Stimulated activated CD8-positive, alpha-beta memory T cell treated with anti-CD3 and anti-CD28 coated beads, Interleukin-2, amount 100 ng/mL, for 1 hour (primary cell): ENCODE data around the gene EXOC4.
"Not testable (repeated sequence)": the region's sequence is repeated elsewhere in the genome, so short reads cannot be mapped to it uniquely, and the experiment has no call there.

Source experiments
- DNase-seq, 2 donors: peaks; one replicate each; pipeline ENCODE4 v3.0.0-alpha.2; 2020; ENCODE audit warnings: low read depth in 2 of 2

Gene EXOC4

DNA sequence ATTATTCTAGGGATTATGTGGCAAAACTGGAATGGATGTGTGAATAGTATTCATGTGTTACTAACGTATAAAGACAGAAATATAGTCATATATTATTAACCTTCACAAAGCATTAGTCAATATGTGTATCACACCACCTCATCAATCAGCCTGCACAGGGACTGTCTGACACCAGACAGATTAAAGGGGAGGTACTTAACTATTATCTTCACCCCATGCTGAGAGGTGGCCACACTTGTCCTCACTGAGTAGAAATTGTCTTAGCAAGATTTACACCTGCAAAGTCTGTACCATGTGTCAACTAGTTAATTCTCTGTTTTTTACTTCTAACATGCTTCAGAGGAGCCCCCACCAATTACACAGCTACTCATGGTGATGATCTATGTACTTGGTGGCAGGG is 727.9 kb downstream of the EXOC4 start:
- no peak for DNase-seq

DNA sequence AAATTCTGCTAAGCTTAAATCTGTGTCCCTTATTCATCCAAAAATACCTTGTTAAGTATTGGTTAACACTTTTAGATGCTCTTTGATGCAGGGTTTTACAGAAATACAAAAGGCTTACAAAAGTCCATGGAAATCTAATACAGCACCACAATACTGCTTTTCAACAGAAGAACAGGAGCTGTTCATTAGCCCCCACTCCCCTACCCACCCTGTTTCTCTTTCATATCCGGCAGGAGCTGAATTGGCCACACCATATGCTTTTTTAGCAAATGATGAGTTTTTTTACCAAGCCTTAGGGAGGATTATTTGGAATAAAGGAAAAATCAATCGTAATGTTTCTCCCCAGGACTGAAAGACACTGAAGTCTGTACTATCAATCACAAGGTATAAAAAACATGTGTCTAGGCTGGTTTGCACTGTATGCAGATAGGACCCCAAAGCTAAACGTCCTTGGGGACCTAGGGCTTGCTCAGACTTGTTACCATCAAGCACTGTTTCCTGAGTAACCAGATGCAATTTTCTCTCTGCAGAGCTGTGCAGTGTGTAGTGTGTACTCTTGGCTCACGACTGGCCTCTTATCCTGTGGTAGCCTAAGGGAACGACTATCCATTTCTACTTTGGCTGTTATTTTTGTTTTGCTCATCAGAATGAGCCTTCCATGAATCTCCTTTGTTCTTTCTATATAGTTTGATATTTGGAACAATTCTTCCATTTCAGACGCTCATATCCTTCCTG is 731.0 kb downstream of the EXOC4 start:
- DNase-seq = no peak

DNA sequence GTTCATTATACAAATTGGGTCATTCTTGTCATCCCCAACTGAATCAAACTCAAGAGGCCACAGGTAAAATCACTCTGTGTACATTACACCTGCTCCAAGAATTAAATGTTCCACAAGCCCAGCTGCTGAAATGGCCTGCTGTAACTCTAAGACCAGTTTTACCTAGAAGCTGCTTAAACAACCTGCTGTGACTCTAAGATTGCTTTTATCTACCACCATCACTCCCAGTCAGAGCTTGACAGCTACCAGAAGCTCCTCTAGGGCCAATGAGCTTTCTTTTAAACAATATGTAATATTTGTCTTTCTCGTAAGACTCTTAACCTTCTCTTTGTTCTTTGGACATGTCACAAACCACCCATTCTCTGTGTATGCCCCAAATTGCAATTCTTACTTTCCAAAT is 732.4 kb downstream of the EXOC4 start:
- no peak for DNase-seq

DNA sequence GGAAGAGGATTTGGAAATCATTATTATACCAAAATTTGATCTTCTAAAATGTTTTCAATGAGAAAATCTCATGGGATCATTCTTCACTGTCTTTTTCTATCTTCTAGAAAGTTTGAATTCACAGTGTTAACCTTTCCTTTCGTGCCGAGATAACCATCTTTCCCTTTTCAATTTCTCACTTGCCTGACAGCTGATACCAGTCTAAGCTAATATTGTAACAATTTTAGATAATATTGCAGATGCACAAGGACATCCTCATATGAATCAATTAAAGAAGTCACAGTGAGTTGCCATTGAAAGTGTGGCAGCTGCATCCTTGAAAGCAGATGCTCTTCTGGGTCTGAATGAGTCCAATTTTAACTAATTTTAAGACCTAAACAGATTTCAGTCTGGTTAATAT is 734.7 kb downstream of the EXOC4 start:
- DNase-seq = no peak

DNA sequence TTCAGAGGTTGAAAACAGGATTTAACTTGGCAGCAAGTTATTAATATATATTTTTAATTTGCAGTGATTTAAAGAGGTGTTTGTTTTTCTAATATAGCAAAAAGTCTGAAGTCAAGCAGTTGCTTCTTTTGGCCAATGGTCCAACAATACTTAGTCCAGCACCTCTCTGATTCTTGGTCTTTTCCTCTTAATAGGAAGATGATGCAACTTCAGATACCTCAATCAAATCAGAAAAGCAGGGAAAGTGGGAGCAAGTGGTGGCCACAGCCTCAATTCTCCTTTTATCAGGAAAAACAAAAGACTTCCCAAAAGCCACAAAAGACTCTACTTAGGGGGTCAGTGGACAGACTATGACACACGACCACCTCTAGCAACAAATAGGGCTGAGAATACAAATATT is 740.7 kb downstream of the EXOC4 start:
- DNase-seq = no peak

DNA sequence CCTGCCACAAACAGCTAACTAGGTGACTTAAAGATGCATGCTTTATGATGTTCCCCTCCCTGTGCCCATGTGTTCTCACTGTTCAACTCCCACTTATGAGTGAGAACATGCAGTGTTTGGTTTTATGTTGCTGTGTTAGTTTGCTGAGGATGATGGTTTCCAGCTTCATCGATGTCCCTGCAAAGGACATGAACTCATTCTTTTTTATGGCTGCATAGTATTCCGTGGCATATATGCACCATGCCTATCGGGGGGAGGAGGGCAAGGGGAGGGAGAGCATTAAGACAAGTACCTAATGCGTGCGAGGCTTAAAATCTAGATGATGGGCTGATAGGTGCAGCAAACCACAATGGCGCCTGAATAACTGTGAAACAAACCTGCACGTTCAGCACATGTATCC is 741.2 kb downstream of the EXOC4 start:
- DNase-seq = not testable (repeated sequence)

DNA sequence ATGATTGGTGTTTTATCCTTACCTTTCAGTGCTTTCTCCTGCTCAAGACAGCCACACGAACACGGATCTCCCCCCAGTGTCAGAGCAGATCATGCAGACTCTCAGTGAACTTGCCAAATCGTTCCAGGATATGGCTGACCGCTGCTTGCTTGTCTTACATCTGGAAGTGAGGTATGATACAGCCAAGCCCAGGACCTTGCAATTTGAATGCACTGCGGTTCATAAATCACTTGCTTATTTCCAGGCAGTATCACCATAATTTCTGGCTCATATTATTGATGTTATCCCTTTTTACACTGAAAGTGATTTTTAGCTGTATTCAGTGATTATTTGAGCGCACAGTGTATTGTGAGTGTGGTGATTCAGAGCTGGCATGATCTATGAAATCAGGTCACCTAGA is 744.6 kb downstream of the EXOC4 start:
- DNase-seq = no peak

DNA sequence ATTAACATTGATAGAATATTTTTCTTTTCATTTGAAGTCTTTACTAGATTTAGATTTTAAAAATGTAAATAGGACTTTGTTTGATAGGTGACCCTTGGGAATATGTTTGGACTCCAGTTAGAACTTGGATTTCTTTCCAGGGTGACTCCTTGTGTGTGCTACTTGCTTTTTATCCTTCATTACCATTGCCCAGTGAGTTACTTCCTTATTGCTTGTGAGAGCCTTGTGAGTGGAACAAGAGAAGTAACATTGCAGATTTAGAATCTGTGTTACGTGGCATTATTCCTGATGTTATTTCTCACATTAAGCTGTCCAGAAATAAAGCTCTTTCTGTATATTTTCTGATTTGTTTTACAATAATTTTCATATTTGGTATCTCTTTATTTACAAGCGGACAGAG is 746.3 kb downstream of the EXOC4 start:
- no peak for DNase-seq

DNA sequence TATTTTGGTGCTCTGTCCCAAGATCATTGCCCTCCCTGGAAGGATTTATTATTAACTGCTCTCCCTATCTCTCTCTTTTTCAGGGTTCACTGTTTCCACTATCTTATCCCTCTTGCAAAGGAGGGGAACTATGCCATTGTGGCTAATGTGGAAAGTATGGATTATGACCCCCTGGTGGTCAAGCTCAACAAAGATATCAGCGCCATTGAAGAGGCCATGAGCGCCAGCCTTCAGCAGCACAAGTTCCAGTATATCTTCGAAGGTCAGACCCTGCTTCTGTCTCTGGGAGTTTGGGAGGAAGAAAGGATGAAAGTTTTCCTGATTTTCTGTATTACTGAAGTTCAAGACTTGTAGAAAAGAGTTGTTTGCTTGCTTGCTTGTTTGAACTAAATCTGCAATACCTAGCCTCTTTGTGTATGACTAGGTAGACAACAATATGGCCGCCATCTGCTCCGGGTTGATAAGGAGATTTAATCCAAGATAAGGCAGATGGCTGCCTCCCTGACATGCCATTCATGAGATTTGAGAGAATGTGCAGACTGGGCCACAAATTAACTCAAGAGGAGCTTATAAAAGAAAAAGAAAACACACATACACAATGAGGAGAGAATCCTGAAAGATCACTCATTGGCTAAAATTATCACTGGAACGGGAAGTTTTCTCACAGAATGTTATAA is 752.1 kb downstream of the EXOC4 start:
- no peak for DNase-seq

DNA sequence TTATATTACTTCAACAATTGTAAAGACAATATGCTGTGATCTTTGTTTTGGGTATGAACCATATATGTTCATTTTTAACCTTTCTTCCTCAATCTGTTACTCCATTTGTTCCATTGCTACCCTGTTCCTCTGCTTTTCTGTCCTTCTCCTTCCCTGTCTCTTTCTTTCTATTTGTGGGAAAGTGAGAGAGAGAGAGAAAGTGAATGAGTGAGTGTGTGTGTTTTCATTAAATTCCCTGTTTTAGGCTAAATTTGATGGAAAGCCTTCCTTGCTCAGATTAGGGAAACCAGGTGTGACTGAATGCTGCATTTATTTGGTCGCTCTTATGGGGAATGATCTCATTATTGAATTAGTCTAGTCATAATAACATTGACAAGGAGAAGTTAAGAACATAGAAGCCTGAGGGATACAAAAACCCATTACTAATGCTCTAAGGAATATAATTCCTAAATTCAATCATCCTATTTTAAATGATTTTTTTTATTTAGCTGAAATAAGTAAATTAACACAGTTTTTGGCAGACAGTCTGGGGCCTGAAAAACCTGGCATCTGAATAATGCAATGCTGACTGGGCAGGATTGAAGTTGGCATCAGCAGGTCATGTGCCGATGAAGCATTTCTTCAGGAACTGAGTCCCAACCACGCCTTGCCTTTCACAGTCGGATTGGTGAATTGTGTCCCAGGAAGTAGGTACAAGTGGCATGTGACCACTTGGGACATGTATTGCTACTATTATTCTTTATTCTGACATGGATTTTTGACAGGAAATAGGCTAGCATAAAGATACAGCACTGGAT is 756.6 kb downstream of the EXOC4 start:
- no peak for DNase-seq

DNA sequence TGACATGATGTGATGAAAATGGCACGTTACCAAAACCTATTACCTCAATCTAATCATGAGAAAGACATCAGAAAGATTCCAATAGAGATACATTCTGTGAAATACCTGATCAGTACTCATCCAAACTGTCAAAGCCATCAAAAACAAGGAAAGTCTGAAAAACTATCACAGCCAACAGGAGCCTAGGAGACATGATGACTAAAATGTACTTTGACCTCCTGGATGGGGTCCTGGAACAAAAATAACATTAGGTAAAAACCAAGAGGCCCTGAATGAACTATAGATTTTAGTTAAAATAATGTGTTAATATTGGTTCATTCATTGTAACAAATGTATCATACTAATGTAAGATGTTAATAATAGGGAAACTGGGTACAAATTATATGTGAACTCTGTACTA is 760.4 kb downstream of the EXOC4 start:
- no peak for DNase-seq

DNA sequence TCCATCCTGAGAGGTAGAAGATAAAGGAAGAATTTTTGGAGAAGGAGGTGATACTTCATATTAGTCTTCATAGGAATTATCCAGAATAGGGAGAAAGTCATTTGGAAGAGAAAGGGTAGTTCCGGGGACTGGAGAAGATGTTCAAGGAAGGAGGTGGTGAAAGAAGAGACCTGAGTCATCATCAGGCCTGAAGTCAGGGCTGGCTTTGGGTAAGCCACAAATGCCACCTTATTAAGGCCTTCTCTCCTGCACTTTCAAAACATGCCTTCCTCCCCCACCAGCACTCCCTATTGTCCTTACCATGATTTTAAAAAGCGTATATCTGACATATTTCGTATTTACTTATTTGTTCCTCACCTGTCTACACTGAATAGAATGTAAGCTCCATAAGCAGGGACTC is 762.1 kb downstream of the EXOC4 start:
- no peak for DNase-seq

DNA sequence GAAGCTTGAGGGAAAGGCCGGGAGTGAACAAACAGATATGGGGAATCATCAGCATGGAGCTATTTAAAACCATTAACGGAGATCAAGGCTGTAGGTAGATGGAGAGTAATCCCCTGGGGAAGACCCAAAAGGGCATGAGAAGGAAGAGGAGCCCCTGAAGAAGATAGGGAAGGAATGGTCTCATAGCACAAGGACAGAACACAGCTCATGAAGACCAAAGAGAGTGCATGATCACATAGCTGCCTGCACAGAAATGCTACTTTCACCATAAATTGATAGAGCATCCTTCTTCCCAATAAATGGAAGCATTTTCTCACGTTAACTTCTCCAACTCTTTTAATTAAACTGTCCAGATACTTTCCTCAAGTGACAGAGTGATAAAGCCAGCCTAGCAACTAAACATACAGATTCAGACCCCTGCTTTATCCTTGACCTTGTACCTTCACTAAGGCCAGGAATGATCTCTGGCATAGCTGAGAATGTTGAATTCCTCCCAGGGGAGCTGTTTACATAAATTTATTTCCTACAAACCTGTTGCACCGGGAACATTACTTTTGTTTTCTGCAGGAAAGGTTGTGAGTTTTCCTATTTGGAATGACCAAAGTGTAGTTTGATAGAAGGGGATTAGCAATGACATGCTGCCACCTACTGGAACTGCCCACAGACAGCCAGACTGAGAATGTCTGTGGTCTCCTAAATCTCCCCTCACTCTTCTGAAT is 763.5 kb downstream of the EXOC4 start:
- DNase-seq = no peak

DNA sequence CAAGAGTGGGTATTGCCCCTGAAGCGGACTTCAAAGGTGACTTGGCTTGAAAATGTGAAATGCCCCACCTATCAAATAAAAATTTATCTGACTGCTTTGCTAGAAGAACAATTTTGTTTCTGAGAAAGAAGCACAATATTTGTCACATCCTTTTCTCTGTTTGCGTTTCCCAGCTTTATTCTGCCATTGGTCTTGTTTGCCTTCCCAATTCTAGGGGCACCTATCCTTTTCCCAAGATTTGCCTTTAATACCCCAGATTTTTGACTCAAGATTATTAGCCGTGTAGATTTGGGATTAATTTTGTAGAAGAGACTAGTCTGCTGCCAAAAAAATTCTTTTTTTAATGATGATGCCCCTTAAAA is 764.0 kb downstream of the EXOC4 start:
- DNase-seq = no peak

DNA sequence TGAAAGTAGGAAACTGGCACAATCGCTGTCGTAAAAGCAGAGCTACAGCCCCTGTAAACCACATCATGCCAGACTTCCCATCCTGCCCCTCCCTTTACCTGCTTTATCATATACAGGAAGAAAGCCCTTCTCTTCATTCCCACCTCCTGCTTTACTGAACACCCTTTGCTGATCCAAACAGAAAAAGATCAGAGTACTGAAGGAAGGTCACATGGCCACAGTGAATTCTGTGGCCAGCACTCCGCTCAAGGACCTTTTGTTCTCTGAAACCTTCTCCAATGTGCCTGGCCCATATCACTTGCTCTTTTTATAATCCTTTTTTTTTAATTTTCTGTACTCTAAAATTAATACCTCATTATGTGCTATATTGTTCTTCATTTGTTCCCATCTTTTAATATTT is 765.4 kb downstream of the EXOC4 start:
- DNase-seq = no peak

DNA sequence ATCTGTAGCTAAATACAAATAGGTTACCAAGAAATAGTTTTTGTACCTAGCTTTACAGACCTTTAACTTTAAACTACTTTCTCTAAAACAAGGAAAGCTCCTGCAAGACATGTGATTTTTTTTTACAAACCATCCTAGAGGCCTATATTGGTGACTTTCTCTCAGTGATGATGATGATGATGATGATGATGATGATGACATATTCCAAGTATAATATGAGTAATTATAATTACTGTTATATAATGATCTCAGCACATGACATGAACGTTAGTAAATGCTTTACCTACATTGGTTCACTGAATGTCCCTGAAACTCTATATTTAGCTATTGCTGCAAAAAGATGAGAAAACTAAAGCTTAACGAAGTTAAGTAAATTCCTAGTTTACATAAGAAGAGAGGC is 766.4 kb downstream of the EXOC4 start:
- DNase-seq = no peak

DNA sequence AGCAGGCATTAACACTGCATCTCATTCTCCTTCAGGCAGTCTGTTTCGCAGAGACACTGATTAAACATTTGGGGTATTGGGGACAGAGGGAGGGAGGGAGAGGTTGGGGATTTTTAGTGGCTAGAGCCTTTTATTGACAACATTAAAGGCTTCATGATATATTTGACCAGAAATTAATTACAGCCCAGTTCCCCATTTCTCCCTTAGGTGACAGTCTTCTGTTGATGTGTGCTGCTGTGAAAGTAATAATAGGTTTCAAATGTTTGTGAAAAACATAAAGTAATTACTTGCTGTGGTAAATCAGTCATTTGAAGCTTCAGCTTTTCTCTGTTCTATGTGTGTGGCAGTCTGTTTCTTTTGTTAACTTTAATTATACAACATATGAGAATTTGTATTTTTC is 769.0 kb downstream of the EXOC4 start:
- DNase-seq = no peak

DNA sequence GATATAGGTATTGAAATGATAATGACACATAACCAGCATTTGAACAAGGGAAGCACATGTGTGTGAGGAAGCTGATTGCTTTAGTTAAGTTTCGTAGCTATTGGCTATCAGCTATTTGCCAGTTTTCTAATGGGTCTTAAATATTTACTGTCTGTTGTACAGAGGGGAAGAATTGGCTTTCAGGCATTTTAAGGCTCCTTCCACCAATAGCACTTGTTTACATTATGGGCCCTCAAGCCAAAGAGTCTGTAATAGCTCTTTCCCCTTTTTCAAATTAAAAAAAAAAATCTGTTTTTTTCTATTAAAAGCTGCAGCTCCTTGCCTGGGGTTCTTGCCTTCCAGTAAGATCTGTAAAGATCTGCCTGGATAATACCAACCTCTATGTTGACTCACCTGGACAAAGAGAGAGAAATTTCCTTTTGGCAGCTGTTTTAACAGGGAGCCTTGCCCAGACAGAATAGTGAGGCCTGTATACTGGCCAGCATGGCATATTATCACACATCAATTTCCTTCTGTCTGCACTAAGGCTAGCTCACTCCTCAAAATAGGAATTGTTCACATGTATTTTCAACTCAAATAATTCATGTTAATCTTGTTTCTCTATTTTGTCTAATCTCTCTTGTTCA is 769.5 kb downstream of the EXOC4 start:
- DNase-seq = no peak

DNA sequence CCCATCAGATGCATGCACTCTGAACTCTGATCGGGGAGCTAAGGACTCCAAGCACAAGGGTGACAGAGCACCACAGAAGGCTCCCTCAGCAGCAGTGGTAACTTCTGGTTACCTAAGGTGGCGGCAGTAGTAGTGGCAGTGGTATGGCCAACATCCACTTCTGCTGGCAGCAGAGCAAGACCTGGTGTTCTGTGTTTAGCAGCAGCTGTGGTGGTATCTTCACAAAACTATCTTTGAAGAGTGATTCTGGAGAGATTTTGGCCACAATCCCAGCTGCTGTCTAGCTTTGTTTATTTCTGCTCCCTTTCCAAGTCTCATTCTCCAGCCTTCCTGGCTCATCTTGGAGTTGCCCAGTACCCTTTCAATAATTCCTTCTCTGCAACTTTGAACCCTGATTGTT is 771.9 kb downstream of the EXOC4 start:
- DNase-seq = no peak

DNA sequence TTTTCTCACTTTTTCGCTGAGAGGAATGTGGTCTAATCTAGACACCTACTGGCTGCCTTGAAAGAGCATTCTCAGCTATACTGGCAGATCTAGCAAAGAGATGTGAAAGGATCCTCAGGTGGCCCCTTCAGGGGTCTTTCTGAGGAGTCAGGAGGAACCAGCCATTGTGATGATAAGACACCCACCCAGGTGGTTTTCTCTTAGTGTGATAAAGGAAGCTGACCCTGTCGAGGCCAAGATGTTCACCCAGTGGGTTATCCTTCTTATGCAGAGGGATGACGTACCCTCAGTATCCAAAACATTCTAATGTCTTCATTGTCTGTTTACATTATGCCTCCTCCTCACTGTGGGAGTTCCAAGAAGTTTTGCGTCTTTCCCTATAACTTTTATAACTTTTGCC is 776.0 kb downstream of the EXOC4 start:
- no peak for DNase-seq

DNA sequence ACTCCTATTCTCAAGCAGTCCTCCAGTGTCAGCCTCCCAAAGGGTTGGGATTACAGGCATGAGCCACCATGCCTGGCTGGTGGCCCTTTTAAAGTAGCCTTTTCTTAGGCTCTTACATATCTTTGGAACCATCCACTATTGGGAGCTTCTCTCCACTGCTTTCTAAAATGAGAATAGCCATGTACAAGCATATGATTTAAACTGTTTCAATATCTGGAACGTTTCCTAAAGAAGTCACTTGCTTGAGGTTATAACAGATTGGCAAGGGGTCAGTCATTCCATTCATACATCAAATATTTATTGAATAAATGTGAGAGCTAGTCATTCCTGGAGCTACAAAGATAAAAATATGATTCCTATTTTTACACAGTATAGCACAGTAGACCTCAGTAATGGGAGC is 776.9 kb downstream of the EXOC4 start:
- DNase-seq = no peak

DNA sequence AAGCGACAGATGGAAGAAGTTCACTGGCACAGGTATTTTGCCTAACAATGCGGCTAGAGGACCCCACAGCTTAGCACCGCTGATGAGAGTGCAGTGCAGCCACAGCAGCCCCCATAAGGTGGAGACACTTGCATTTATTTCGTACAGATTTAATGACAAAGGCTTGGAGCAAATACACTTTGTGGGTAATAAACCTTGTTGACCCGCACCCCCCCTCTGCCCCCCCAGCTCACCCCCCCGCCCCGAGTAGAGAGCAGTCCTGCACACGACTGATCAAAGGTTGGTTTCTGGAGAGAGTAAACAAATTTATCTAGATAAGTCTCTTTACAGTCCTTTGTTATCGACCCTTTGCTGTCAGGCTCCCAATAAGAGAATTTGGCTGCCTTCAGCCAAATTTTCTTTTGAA is 777.6 kb downstream of the EXOC4 start:
- DNase-seq = no peak
